Stomach smooth muscle (tissue), 2 donors: ENCODE measurements around the gene C11orf16.
"Not testable (repeated sequence)": the region's sequence is repeated elsewhere in the genome, so short reads cannot be mapped to it uniquely, and the experiment has no call there.

Source experiments
- H3K27ac ChIP-seq: one replicate; pipeline ENCODE4 v1.7.0; 2013; ENCODE audit warnings: mild to moderate bottlenecking, low read length, inconsistent platforms
- H3K27me3 ChIP-seq, 2 donors: one replicate each; pipeline ENCODE4 v1.7.0; 2013; ENCODE audit warnings: low read length in 2 of 2; ENCODE audit not compliant: insufficient read depth in 2 of 2, control insufficient read depth in 1 of 2
- H3K36me3 ChIP-seq, 2 donors: one replicate each; pipeline ENCODE4 v1.7.0; 2013; ENCODE audit warnings: low read length in 2 of 2; ENCODE audit not compliant: control insufficient read depth in 2 of 2, insufficient read depth in 2 of 2
- H3K4me1 ChIP-seq: one replicate; pipeline ENCODE4 v1.7.0; 2013; ENCODE audit warnings: low read length; ENCODE audit not compliant: control insufficient read depth, insufficient read depth
- H3K4me3 ChIP-seq, 2 donors: one replicate each; pipeline ENCODE4 v1.7.0; 2013; ENCODE audit warnings: low read length in 2 of 2
- H3K9ac ChIP-seq, 2 donors: one replicate each; pipeline ENCODE4 v1.7.0; 2013; ENCODE audit warnings: low read length in 2 of 2, mild to moderate bottlenecking in 1 of 2
- H3K9me3 ChIP-seq, 2 donors: one replicate each; pipeline ENCODE4 v1.7.0; 2013; ENCODE audit warnings: low read length in 2 of 2; ENCODE audit not compliant: control insufficient read depth in 2 of 2
- donor health status: healthy.
- donor health status: Pancreatic carcinoma.

Gene C11orf16

GRCh38 chr11:8914661-8915018 lies 18.1 kb downstream of the C11orf16 start:
- H3K27ac ChIP-seq: peak overlapping the region; percentile 70

GRCh38 chr11:8913961-8914660 lies 18.6 kb downstream of the C11orf16 start:
- Histone ChIP-seq H3K9ac (peak overlapping the region; percentile 1 to 16), H3K9me3 (no peaks in the 10 kb centered on the region), H3K36me3 (peaks cover 5 to 8% of the 10 kb centered on the region in 2 donors), H3K27me3 (no peaks in the 10 kb centered on the region), H3K27ac (peak overlapping the region; percentile 70), H3K4me3 (peak overlapping the region in 1 of 2 donors; percentile 57), H3K4me1 (peaks cover 44% of the 10 kb centered on the region)

More at GRCh38 chr11:8914661-8915018, 18.1 kb downstream of the C11orf16 start:
- Histone ChIP-seq H3K9me3 (no peaks in the 10 kb centered on the region), H3K27me3 (no peaks in the 10 kb centered on the region), H3K9ac (peak overlapping the region in 1 of 2 donors; percentile 1), H3K4me1 (peaks cover 44% of the 10 kb centered on the region), H3K36me3 (peaks cover 7 to 12% of the 10 kb centered on the region in 2 donors), H3K4me3 (peak overlapping the region in 1 of 2 donors; percentile 57)

GRCh38 chr11:8911029-8911823 lies 21.5 kb downstream of the C11orf16 start, which contains the start of gene AKIP1:
Gene AKIP1, plus strand, starts transcription at chr11:8911189. Its CDS starts 261 bp downstream, at chr11:8911450.
- Histone ChIP-seq H3K27ac (peak within 1 kb of the TSS; percentile 93), H3K9me3 (no peaks in the 10 kb centered on the region)

DNA sequence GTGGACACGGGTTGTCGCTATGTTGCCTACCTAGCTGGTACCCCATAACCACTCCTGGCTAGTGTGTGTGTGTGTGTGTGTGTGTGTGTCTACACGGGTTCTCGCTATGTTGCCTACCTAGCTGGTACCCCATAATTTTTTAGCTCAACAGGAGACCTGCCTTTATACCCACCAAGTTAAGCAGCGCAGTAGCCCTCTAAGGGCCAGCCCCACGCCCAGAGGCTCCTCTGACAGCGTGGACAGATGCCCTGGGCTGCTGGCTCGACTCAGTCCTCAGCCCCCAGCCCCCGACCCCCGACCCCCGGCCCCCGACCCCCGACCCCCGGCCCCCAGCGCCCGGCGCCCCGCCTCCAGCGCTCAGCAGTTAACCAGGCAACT lies 22.1 kb downstream of the C11orf16 start:
- H3K4me1 ChIP-seq: peaks cover 27% of the 10 kb centered on the region
- H3K4me3 ChIP-seq: peak overlapping the region; percentile 89 to 93
- H3K36me3 ChIP-seq: no peaks in the 10 kb centered on the region
- peak overlapping the region; percentile 69 to 72 for H3K9ac ChIP-seq
- H3K9me3 ChIP-seq: no peaks in the 10 kb centered on the region
- no peak overlapping the region for H3K27ac ChIP-seq
- H3K27me3 ChIP-seq: no peaks in the 10 kb centered on the region

More at GRCh38 chr11:8911029-8911823, 21.5 kb downstream of the C11orf16 start, which contains the start of gene AKIP1:
- peaks cover 27% of the 10 kb centered on the region for H3K4me1 ChIP-seq
- H3K9ac ChIP-seq: peak within 1 kb of the TSS; percentile 87 to 89
- H3K36me3 ChIP-seq: no peaks in the 10 kb centered on the region
- H3K4me3 ChIP-seq: peak within 1 kb of the TSS; percentile 89 to 93
- H3K27me3 ChIP-seq: no peaks in the 10 kb centered on the region

GRCh38 chr11:8908099-8908498 lies 24.6 kb downstream of the C11orf16 start:
- no peaks in the 10 kb centered on the region for H3K36me3 ChIP-seq
- no peak overlapping the region for H3K27ac ChIP-seq
- no peak overlapping the region for H3K4me3 ChIP-seq
- no peak overlapping the region for H3K9ac ChIP-seq
- no peaks in the 10 kb centered on the region for H3K9me3 ChIP-seq
- no peaks in the 10 kb centered on the region for H3K27me3 ChIP-seq
- H3K4me1 ChIP-seq: peaks cover 12% of the 10 kb centered on the region

- Histone ChIP-seq H3K9me3 (no peaks in the 10 kb centered on the region), H3K27me3 (no peaks in the 10 kb centered on the region), H3K4me3 (no peak overlapping the region), H3K27ac (no peak overlapping the region), H3K36me3 (no peaks in the 10 kb centered on the region), H3K4me1 (peaks cover 6% of the 10 kb centered on the region), H3K9ac (no peak overlapping the region)
These were observed 25.6 kb downstream of the C11orf16 start for GRCh38 chr11:8907116-8907515.

DNA sequence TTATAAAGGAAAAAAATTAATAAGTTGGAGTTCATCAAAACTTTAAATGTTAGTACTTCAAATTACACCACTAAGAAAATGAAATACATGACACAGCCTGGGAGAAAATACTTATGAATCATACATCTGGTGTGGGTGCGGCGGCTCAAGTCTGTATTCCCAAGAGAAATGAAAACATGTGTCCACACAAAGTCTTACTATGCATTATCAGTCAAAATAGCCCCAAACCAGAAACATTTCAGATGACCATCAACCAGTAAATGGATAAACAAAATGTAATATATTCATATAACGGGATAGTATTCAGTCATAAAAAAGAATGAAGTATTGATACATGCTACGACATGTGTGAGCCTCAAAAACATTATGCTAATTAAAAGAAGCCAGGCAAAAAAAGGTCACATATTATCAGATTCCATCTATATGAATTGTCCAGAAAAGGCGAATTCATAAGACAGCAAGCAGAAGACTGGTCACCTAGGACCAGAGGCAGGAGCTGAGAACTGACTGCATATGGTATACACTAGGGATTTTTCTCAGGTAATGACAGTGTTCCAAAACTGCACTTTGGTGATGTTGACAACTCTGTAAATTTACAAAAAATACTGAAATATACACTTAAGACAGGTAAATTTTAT lies 27.1 kb downstream of the C11orf16 start:
- no peaks in the 10 kb centered on the region for H3K27me3 ChIP-seq
- H3K27ac ChIP-seq: no peak overlapping the region
- peaks cover 5% of the 10 kb centered on the region for H3K4me1 ChIP-seq
- H3K36me3 ChIP-seq: no peaks in the 10 kb centered on the region
- H3K9me3 ChIP-seq: no peaks in the 10 kb centered on the region
- H3K4me3 ChIP-seq: no peak overlapping the region
- H3K9ac ChIP-seq: no peak overlapping the region

DNA sequence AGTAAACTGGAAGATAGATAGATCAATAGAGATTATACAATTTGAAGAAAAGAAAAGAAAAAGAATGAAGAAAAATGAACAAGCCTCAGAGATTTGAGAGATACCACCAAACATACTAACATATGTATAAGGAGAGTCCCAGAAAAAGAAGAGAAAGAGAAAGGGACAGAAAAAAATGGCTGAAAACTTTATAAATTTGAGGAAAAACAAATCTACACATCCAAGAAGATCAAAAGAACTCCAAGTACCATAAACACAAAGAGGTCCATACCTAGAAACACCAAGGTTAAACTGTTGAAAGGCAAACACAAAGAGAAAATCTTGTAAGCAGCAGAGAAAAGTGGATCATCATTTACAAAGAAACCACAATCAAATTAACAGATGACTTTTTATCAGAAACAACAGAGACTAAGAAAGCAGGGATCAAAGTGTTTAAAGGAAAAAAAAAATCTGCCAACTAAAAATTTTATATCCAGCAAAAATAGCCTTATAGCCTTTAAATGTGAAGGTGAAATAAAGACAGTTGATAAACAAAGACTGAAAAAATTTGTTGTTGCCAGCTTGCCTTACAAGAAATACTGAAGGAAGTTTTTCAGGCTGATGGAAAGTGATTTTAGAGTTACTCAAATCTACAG lies 33.5 kb downstream of the C11orf16 start:
- no peak overlapping the region for H3K27ac ChIP-seq
- peaks cover 0 to 4% of the 10 kb centered on the region in 2 donors for H3K9me3 ChIP-seq
- H3K27me3 ChIP-seq: no peaks in the 10 kb centered on the region
- H3K36me3 ChIP-seq: no peaks in the 10 kb centered on the region
- H3K4me1 ChIP-seq: no peaks in the 10 kb centered on the region
- H3K9ac ChIP-seq: no peak overlapping the region
- no peak overlapping the region for H3K4me3 ChIP-seq

GRCh38 chr11:8891185-8891584 lies 41.6 kb downstream of the C11orf16 start:
- H3K27me3 ChIP-seq, H3K27ac ChIP-seq, H3K36me3 ChIP-seq, H3K4me1 ChIP-seq, H3K4me3 ChIP-seq, H3K9ac ChIP-seq, H3K9me3 ChIP-seq: not testable (repeated sequence)

DNA sequence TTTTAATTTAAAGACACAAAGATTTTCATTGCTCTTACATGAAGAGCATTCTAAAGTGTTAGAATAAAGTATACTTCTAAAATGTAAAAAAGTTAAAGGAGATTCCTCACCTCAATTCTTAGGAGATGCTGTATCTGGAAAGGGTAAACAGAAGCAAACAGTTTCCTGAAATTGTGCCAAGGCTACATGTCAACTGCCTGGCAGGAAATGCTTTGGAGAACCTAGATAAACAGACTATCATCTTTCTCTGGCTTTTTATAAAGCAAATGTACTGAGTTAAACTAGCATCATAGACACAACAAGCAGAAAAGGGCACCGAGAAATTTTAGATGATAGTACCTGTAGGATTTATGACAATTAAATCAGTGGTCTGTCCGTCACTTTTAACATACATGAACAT lies 46.4 kb downstream of the C11orf16 start:
- no peaks in the 10 kb centered on the region for H3K9me3 ChIP-seq
- H3K27ac ChIP-seq: no peak overlapping the region
- no peaks in the 10 kb centered on the region for H3K36me3 ChIP-seq
- H3K9ac ChIP-seq: no peak overlapping the region
- no peaks in the 10 kb centered on the region for H3K4me1 ChIP-seq
- no peak overlapping the region for H3K4me3 ChIP-seq
- no peaks in the 10 kb centered on the region for H3K27me3 ChIP-seq
